K562 (cell line): Measurements from ENCODE around the gene KLK15. TPM values are rescaled to one million over a fixed set of nuclear protein-coding genes. Genes with fewer than 3 reads are reported as not detected.

Experiments used
- ATAC-seq: fragments of 200-7000 bp; cut with Tn5 transposase; 3 replicates; pipeline ENCODE4 v1.9.1; 2020; ENCODE audit warnings: moderate library complexity
- BruUV-seq: library from RNA; stranded (reverse); fragments of 400-500 nt; replicated peaks from 2 replicates; lab custom pipeline; 2021; lab: Mats Ljungman, UMichigan
- CTCF ChIA-PET: fragments of 300-600 bp; formaldehyde crosslinking; extraction: SDS; loops from one replicate; lab custom pipeline; 2021; ENCODE audit warnings: low intra/inter-chr PET ratio; lab: Yijun Ruan, JAX
- POLR2A ChIA-PET: fragments of 300-600, 350-650 bp; sonication (Branson Sonifier 250); formaldehyde crosslinking; extraction: SDS; loops from one replicate; lab custom pipeline; 2021; ENCODE audit warnings: antibody characterized with exemption, inconsistent platforms; lab: Yijun Ruan, JAX
- DNase-seq, 4 experiments: peaks; one replicate each; pipeline versions ENCODE4 v3.0.0 to v3.0.0-alpha.2; 2011 to 2018; ENCODE audit warnings: low spot score in 3 of 4, mixed read lengths in 3 of 4; ENCODE audit errors: extremely low read depth in 1 of 4
- FAIRE-seq: peaks from 2 replicates; lab custom pipeline; 2011; peaks lifted over from hg19 to GRCh38; lab: Jason Lieb, UNC
- H2AFZ ChIP-seq: 2 replicates; pipeline ENCODE4 v1.6.0; 2011; ENCODE audit warnings: low read depth, low read length, control low read depth, inconsistent platforms
- H3K27ac ChIP-seq: fragments of 200-600 bp; 3 replicates; pipeline ENCODE4 v1.8.0; 2011; ENCODE audit warnings: low read depth, mild to moderate bottlenecking, control low read depth, inconsistent platforms, low read length, moderate library complexity, mixed read lengths; ENCODE audit errors: extremely low read depth
- H3K27me3 ChIP-seq, 2 experiments: fragments of 300-600 bp in 1 of 2; 2 replicates in 1 of 2; 3 replicates in 1 of 2; pipeline versions ENCODE4 v1.6.0 to v1.8.0; 2011; ENCODE audit warnings: inconsistent platforms in 2 of 2, low read length in 2 of 2, mild to moderate bottlenecking in 1 of 2, mixed read lengths in 1 of 2, moderate library complexity in 1 of 2; ENCODE audit not compliant: control insufficient read depth in 2 of 2, insufficient read depth in 2 of 2
- H3K36me3 ChIP-seq: fragments of 300-600 bp; 3 replicates; pipeline ENCODE4 v1.8.0; 2011; ENCODE audit warnings: mild to moderate bottlenecking, low read length, inconsistent platforms; ENCODE audit not compliant: control insufficient read depth, insufficient read depth
- H3K4me1 ChIP-seq, 2 experiments: fragments of 200-600 bp in 1 of 2; replicated peaks in 1 of 2; 2 replicates in 1 of 2; 3 replicates in 1 of 2; pipeline versions ENCODE4 v1.5.1 to v1.8.0; 2011; ENCODE audit warnings: inconsistent platforms in 2 of 2, low read length in 2 of 2, mild to moderate bottlenecking in 1 of 2, mixed read lengths in 1 of 2, moderate library complexity in 1 of 2; ENCODE audit not compliant: control insufficient read depth in 2 of 2, insufficient read depth in 2 of 2
- H3K4me2 ChIP-seq: 2 replicates; pipeline ENCODE4 v1.6.1; 2011; ENCODE audit warnings: low read length, control low read depth, inconsistent platforms, mixed read lengths; ENCODE audit not compliant: insufficient read depth
- H3K4me3 ChIP-seq: fragments of 200-600 bp; sonication (generic), shearing (Covaris generic); 2 replicates; pipeline ENCODE4 v1.5.1; 2016; ENCODE audit warnings: control low read depth, inconsistent platforms
- H3K79me2 ChIP-seq: fragments of 200-600 bp; 3 replicates; pipeline ENCODE4 v1.8.0; 2011; ENCODE audit warnings: low read length, inconsistent platforms; ENCODE audit not compliant: control insufficient read depth, insufficient read depth
- H3K9ac ChIP-seq, 2 experiments: 2 replicates each; pipeline versions ENCODE4 v1.6.0 to v1.6.1; 2011; ENCODE audit warnings: low read depth in 2 of 2, low read length in 2 of 2, control low read depth in 1 of 2, inconsistent platforms in 1 of 2, mild to moderate bottlenecking in 1 of 2, mixed read lengths in 1 of 2; ENCODE audit not compliant: insufficient read depth in 1 of 2
- H3K9me1 ChIP-seq: one replicate; pipeline ENCODE4 v1.6.0; 2011; ENCODE audit warnings: inconsistent platforms, mild to moderate bottlenecking, low read length, moderate library complexity; ENCODE audit not compliant: control insufficient read depth, insufficient read depth
- H3K9me3 ChIP-seq: replicated peaks from 2 replicates; pipeline ENCODE4 v1.5.1; 2011; ENCODE audit warnings: low read depth, low read length, inconsistent platforms; ENCODE audit not compliant: control insufficient read depth, insufficient read depth
- H4K20me1 ChIP-seq: replicated peaks from 2 replicates; pipeline ENCODE4 v1.6.1; 2011; ENCODE audit warnings: low read length, inconsistent platforms, mixed read lengths; ENCODE audit not compliant: control insufficient read depth, insufficient read depth
- CAMTA2 ChIP-seq: fragments of 250-450 bp; sonication (Bioruptor Pico); conservative IDR thresholded peaks from 2 replicates; pipeline ENCODE4 v1.5.1; 2022
- CBX8 ChIP-seq: fragments of 200-600 bp; sonication (generic); IDR thresholded peaks from 2 replicates; pipeline ENCODE4 v1.6.1; 2012; ENCODE audit warnings: borderline replicate concordance, mixed run types, low read depth, mild to moderate bottlenecking, moderate library complexity, mixed read lengths, low read length, control low read depth, inconsistent platforms; ENCODE audit not compliant: poor library complexity, severe bottlenecking; ENCODE audit errors: extremely low read depth
- MIER1 ChIP-seq: fragments of 450-650 bp; IDR thresholded peaks from 2 replicates; pipeline ENCODE4 v1.6.1; 2016; ENCODE audit warnings: antibody characterized with exemption, mild to moderate bottlenecking, low read depth
- NCOA6 ChIP-seq: fragments of 450-650 bp; IDR thresholded peaks from 2 replicates; pipeline ENCODE4 v1.6.1; 2017; ENCODE audit warnings: mild to moderate bottlenecking
- PHTF2 ChIP-seq: fragments of 250-450 bp; sonication (Bioruptor Pico); IDR thresholded peaks from 2 replicates; pipeline ENCODE4 v1.5.0; 2021; ENCODE audit warnings: mild to moderate bottlenecking
- WGBS: fragments of 100-300 bp; shearing (Covaris generic); methylation state at CpG from one replicate; pipeline ENCODE4 v1.1.6; 2016; ENCODE audit warnings: low coverage, mixed read lengths; ENCODE audit not compliant: insufficient coverage; ENCODE audit errors: missing lambda C conversion rate; 5-methylcytosine and 5-hydroxymethylcytosine counted together
- in situ Hi-C: fragments of 300-500 bp; cut with MboI; formaldehyde crosslinking; loops from 4 replicates; pipeline ENCODE4 v1.15.0; 2018; ENCODE audit warnings: inconsistent platforms, mixed read lengths
- intact Hi-C: fragments of 100-400 bp; cut with micrococcal nuclease; formaldehyde crosslinking; loops from 2 replicates; pipeline ENCODE4 v1.14.2; 2022
- polyA plus RNA-seq, 8 experiments: library from polyadenylated mRNA; depleted of rRNA in 4 of 8; stranded (reverse) in 5 of 8; unstranded in 3 of 8; fragments of >200 nt; fragmentation: Nextera tagmentation in 2 of 8; fragmentation: Illumina TruSeq in 1 of 8; extraction: Ambion mirVana in 2 of 8; extraction: Trizol in 1 of 8; gene quantifications; 2 replicates each; pipeline versions ENCODE4 v1.2.1 to v1.2.3, GENCODE V29; 2011 to 2014; ENCODE audit warnings: inconsistent platforms in 1 of 8, missing spikeins in 1 of 8
- total RNA-seq, 7 experiments: library from RNA; depleted of rRNA in 6 of 7; stranded (reverse); fragments of >200 nt in 6 of 7; fragmentation: Illumina TruSeq in 2 of 7; extraction: Trizol in 2 of 7; gene quantifications; 2 replicates each; pipeline versions ENCODE4 v1.2.1 to v1.2.3, GENCODE V29; 2011 to 2021; ENCODE audit warnings: low replicate concordance in 1 of 7
- TF ChIP-seq, protein P1 (sequence below): fragments of 450-650 bp; IDR thresholded peaks from 2 replicates; pipeline ENCODE4 v1.6.1; 2016; ENCODE audit warnings: antibody characterized with exemption
- TF ChIP-seq, protein P2 (sequence below): sonication (generic); formaldehyde crosslinking; IDR thresholded peaks from 2 replicates; pipeline ENCODE4 v1.8.1; 2023; ENCODE audit warnings: mild to moderate bottlenecking, missing genetic modification reagents
- TF ChIP-seq, protein P3 (sequence below): fragments of 250-450 bp; sonication (Bioruptor Pico); IDR thresholded peaks from 2 replicates; pipeline ENCODE4 v1.8.0; 2021; ENCODE audit warnings: borderline replicate concordance, mild to moderate bottlenecking, moderate library complexity; ENCODE audit not compliant: poor library complexity, severe bottlenecking
- TF ChIP-seq, protein P4 (sequence below): fragments of 200-800 bp; sonication (Bioruptor generic); IDR thresholded peaks from 2 replicates; pipeline ENCODE4 v1.6.1; 2017; ENCODE audit warnings: missing genetic modification characterization, missing compliant biosample characterization

The KLK15 gene
- total and polyA plus RNA-seq, 9 of the 15 experiments (the other 6 are each of a cell fraction or from before 2014, with no cell fraction given): not detected

DNA sequence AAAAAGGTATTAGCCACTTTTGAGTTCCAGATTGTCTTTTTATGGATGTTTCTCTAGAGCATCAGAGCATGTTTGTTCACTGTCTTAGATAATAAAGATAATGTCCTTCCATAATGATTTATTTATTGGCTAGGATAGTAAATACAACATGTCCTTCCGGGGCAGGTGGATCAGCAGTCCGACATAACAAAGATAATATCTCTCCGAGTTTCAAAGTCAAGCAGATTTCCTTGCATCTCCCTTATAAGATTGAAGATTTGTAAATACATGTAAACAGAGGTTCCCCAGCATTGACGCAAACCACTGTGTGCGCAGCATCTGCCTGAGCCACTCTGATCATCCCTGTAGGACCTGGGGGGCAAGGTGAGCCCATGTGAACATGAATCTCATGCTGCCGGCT, 8.8 kb upstream of the KLK15 start:
- BruUV-seq: no TSS peak
- DNase-seq: no peak
- no peak for FAIRE-seq
- H3K9me1 ChIP-seq: no peaks in the 10 kb centered on the region
- peaks cover 2% of the 10 kb centered on the region; the same call in 1 of the 2 replicates for H3K9me3 ChIP-seq
- peaks cover 2 to 25% of the 10 kb centered on the region in 2 experiments; a peak in 2 of 5 replicates for H3K27me3 ChIP-seq
- H2AFZ ChIP-seq: no peak overlapping the region
- no peaks in the 10 kb centered on the region; a peak in 1 of 5 replicates for H3K4me1 ChIP-seq
- in situ Hi-C loops: no loop called here
- 24% methylated on average over 6 of the region's 6 CpGs for WGBS
- no peaks in the 10 kb centered on the region for H4K20me1 ChIP-seq
- CTCF ChIA-PET: interaction anchor here (0.5 kb wide), 1 partner anchor 65 kb away, joined by 4 read pairs; no protein-coding TSS in a partner anchor
- no peak for ATAC-seq
- H3K4me2 ChIP-seq: no peak overlapping the region
- POLR2A ChIA-PET: interaction anchor here (0.6 kb wide), 1 partner anchor 37 kb away, joined by 3 read pairs; no protein-coding TSS in a partner anchor
- no peak overlapping the region for H3K27ac ChIP-seq
- H3K79me2 ChIP-seq: no peaks in the 10 kb centered on the region
- H3K4me3 ChIP-seq: no peak overlapping the region
- intact Hi-C loops: no loop called here
- no peaks in the 10 kb centered on the region for H3K36me3 ChIP-seq
- no peak overlapping the region for H3K9ac ChIP-seq
- no peak for TF ChIP-seq CBX8
- TF ChIP-seq, protein P1, sequence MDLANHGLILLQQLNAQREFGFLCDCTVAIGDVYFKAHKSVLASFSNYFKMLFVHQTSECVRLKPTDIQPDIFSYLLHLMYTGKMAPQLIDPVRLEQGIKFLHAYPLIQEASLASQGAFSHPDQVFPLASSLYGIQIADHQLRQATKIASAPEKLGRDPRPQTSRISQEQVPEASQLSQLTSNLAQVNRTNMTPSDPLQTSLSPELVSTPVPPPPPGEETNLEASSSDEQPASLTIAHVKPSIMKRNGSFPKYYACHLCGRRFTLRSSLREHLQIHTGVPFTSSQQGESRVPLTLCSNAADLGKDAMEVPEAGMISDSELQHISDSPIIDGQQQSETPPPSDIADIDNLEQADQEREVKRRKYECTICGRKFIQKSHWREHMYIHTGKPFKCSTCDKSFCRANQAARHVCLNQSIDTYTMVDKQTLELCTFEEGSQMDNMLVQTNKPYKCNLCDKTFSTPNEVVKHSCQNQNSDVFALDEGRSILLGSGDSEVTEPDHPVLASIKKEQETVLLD: no peak
- TF ChIP-seq, protein P2, sequence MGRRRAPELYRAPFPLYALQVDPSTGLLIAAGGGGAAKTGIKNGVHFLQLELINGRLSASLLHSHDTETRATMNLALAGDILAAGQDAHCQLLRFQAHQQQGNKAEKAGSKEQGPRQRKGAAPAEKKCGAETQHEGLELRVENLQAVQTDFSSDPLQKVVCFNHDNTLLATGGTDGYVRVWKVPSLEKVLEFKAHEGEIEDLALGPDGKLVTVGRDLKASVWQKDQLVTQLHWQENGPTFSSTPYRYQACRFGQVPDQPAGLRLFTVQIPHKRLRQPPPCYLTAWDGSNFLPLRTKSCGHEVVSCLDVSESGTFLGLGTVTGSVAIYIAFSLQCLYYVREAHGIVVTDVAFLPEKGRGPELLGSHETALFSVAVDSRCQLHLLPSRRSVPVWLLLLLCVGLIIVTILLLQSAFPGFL: no peak
- TF ChIP-seq MIER1: no peak
- TF ChIP-seq CAMTA2: no peak
- TF ChIP-seq NCOA6: no peak
- TF ChIP-seq, protein P3, sequence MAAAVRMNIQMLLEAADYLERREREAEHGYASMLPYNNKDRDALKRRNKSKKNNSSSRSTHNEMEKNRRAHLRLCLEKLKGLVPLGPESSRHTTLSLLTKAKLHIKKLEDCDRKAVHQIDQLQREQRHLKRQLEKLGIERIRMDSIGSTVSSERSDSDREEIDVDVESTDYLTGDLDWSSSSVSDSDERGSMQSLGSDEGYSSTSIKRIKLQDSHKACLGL (CRISPR knock-in tag): no peak
- no peak for TF ChIP-seq PHTF2 (CRISPR knock-in tag)
- TF ChIP-seq, protein P4, sequence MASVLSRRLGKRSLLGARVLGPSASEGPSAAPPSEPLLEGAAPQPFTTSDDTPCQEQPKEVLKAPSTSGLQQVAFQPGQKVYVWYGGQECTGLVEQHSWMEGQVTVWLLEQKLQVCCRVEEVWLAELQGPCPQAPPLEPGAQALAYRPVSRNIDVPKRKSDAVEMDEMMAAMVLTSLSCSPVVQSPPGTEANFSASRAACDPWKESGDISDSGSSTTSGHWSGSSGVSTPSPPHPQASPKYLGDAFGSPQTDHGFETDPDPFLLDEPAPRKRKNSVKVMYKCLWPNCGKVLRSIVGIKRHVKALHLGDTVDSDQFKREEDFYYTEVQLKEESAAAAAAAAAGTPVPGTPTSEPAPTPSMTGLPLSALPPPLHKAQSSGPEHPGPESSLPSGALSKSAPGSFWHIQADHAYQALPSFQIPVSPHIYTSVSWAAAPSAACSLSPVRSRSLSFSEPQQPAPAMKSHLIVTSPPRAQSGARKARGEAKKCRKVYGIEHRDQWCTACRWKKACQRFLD: no peak
